A549 (cell line): Measurements from ENCODE around the gene KCNMA1.

ENCODE experiments used
- CHD2 ChIP-seq: fragments of 150-350 bp; IDR thresholded peaks from 2 replicates; pipeline ENCODE4 v1.6.1; 2014; ENCODE audit warnings: low read length; ENCODE audit not compliant: partially characterized antibody
- EHMT2 ChIP-seq: fragments of 200-600 bp; sonication (generic); IDR thresholded peaks from 2 replicates; pipeline ENCODE4 v1.6.1; 2016; ENCODE audit warnings: antibody characterized with exemption, low read depth, mild to moderate bottlenecking, moderate library complexity
- EP300 ChIP-seq, 2 experiments: fragments of >200 bp; sonication (Bioruptor Twin); formaldehyde crosslinking; IDR thresholded peaks; 2 replicates in 1 of 2; 3 replicates in 1 of 2; pipeline ENCODE4 v1.6.1; 2016 to 2017
- JUN ChIP-seq, 2 experiments: fragments of >200 bp; sonication (Bioruptor Twin); formaldehyde crosslinking; IDR thresholded peaks; 2 replicates in 1 of 2; 3 replicates in 1 of 2; pipeline ENCODE4 v1.6.1; 2016 to 2017
- MAFK ChIP-seq: fragments of 450-650 bp; IDR thresholded peaks from 2 replicates; pipeline ENCODE4 v1.6.1; 2014; ENCODE audit not compliant: partially characterized antibody
- MYC ChIP-seq: IDR thresholded peaks from 2 replicates; pipeline ENCODE4 v1.6.1; 2012; ENCODE audit warnings: mild to moderate bottlenecking, inconsistent platforms, low read length, improper control_type of control experiment, borderline replicate concordance
- POLR2A ChIP-seq: IDR thresholded peaks from 2 replicates; pipeline ENCODE4 v1.6.1; 2012; ENCODE audit warnings: mild to moderate bottlenecking, low read length
- RFX5 ChIP-seq: fragments of 450-650 bp; IDR thresholded peaks from 2 replicates; pipeline ENCODE4 v1.7.1; 2014; ENCODE audit warnings: antibody characterized with exemption, mild to moderate bottlenecking, moderate library complexity
- TF ChIP-seq, protein P1 (sequence below): fragments of >200 bp; sonication (Bioruptor Twin); formaldehyde crosslinking; IDR thresholded peaks from 3 replicates; pipeline ENCODE4 v1.5.1; 2016
- TF ChIP-seq, protein P2 (sequence below): fragments of 450-650 bp; IDR thresholded peaks from 2 replicates; pipeline ENCODE4 v1.6.1; 2014; ENCODE audit warnings: antibody characterized with exemption
- TF ChIP-seq, protein P3 (sequence below): IDR thresholded peaks from 2 replicates; pipeline ENCODE4 v1.6.1; 2012

DNA sequence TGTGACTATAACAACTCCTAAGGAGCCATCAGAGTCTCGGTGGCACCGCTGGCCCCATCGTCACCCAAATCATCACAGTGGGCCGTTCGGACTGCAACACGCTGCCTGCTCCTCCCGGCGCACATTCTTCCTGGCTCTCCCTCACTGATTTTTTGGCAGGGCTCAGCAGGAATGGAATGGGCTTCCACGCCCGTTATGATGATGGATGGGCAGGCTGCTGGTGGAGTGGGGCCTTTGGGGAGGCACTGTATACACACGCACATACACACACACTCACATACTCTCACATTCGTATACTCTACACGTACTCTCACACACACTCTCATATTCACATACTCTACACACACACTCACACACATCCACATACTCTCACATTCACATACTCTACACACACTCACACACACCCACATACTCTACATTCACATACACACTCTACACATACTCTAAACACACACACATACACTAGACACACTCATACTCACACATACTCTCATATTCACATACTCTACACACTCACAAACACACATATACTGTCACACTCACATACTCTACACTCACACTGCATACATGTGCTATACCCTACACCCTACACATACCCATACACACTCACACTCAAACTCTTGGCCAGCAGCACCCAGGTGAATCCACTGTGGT, 99.8 kb downstream of the KCNMA1 start:
- no peak for TF ChIP-seq POLR2A
- TF ChIP-seq, protein P1, sequence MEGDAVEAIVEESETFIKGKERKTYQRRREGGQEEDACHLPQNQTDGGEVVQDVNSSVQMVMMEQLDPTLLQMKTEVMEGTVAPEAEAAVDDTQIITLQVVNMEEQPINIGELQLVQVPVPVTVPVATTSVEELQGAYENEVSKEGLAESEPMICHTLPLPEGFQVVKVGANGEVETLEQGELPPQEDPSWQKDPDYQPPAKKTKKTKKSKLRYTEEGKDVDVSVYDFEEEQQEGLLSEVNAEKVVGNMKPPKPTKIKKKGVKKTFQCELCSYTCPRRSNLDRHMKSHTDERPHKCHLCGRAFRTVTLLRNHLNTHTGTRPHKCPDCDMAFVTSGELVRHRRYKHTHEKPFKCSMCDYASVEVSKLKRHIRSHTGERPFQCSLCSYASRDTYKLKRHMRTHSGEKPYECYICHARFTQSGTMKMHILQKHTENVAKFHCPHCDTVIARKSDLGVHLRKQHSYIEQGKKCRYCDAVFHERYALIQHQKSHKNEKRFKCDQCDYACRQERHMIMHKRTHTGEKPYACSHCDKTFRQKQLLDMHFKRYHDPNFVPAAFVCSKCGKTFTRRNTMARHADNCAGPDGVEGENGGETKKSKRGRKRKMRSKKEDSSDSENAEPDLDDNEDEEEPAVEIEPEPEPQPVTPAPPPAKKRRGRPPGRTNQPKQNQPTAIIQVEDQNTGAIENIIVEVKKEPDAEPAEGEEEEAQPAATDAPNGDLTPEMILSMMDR: no peak
- TF ChIP-seq, protein P2, sequence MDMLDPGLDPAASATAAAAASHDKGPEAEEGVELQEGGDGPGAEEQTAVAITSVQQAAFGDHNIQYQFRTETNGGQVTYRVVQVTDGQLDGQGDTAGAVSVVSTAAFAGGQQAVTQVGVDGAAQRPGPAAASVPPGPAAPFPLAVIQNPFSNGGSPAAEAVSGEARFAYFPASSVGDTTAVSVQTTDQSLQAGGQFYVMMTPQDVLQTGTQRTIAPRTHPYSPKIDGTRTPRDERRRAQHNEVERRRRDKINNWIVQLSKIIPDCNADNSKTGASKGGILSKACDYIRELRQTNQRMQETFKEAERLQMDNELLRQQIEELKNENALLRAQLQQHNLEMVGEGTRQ: no peak
- no peak for TF ChIP-seq EHMT2
- TF ChIP-seq, protein P3, sequence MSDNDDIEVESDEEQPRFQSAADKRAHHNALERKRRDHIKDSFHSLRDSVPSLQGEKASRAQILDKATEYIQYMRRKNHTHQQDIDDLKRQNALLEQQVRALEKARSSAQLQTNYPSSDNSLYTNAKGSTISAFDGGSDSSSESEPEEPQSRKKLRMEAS: no peak
- no peak for TF ChIP-seq MYC
- TF ChIP-seq MAFK: no peak
- no peak for TF ChIP-seq JUN (IDR thresholded peaks at IDR 0.05)
- no peak for TF ChIP-seq RFX5
- TF ChIP-seq EP300 (IDR thresholded peaks at IDR 0.05): no peak
- TF ChIP-seq CHD2: no peak
